BJ (cell line): ENCODE results near the gene PCDHA6. TPM values are rescaled to one million over a fixed set of nuclear protein-coding genes. Genes with fewer than 3 reads are reported as not detected.
"Not testable (repeated sequence)": the region's sequence is repeated elsewhere in the genome, so short reads cannot be mapped to it uniquely, and the experiment has no call there.

Source experiments
- CTCF ChIA-PET: fragments of 350-600 bp; formaldehyde crosslinking; extraction: SDS; loops from one replicate; lab custom pipeline; 2021; ENCODE audit warnings: antibody characterized with exemption, inconsistent platforms; lab: Yijun Ruan, JAX
- POLR2A ChIA-PET: fragments of 300-600 bp; sonication (Branson Sonifier 250); formaldehyde crosslinking; extraction: SDS; loops from one replicate; lab custom pipeline; 2021; ENCODE audit warnings: antibody characterized with exemption; lab: Charles Lee
- DNase-seq: peaks from one replicate; pipeline ENCODE4 v3.0.0-alpha.2; 2011; ENCODE audit warnings: low read depth
- H3K27me3 ChIP-seq: 2 replicates; pipeline ENCODE4 v1.6.0; 2011; ENCODE audit warnings: low read length; ENCODE audit not compliant: control insufficient read depth, insufficient read depth
- H3K36me3 ChIP-seq: 2 replicates; pipeline ENCODE4 v1.5.1; 2011; ENCODE audit warnings: low read length; ENCODE audit not compliant: control insufficient read depth, insufficient read depth
- H3K4me3 ChIP-seq: 2 replicates; pipeline ENCODE4 v1.5.1; 2011; ENCODE audit warnings: low read depth, mild to moderate bottlenecking, control low read depth, low read length
- polyA plus RNA-seq: library from polyadenylated mRNA; depleted of rRNA; stranded (reverse); fragments of >200 nt; gene quantifications from 2 replicates; pipeline ENCODE4 v1.2.3, GENCODE V29; 2011
- TF ChIP-seq, protein P1 (sequence below): IDR thresholded peaks from 2 replicates; pipeline ENCODE4 v1.5.1; 2011; ENCODE audit warnings: low read depth, mild to moderate bottlenecking, control low read depth, inconsistent platforms, low read length, moderate library complexity; ENCODE audit not compliant: insufficient read depth

Gene PCDHA6
- polyA plus RNA-seq, 1 experiment: 0.02 TPM

DNA sequence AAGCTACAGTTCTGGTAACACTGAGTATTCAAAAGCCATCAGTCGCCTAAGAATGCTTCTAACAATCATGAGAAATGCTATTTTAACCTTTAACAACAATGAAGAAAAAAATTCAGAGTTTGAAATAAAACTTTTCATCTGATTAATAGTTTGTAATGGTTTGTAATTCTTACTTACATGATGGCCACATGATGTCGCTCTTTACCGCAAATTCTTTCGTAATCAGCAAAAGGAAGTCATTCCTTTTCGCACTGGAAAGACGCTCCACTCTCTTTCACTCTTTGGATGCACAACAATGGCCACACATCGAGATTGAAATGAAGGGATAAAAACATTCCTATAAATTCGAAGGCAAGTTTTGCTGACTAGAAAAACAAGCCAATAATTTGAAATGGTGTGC lies 6.2 kb downstream of the PCDHA6 start, which contains the start of gene PCDHA7:
PCDHA7 (plus strand) TSS at position 277 of the 400 bp plus-strand sequence; CDS start at position 392, 115 bp downstream.
- Histone ChIP-seq H3K4me3 (peak within 1 kb of the TSS; percentile 27), H3K27me3 (no peaks in the 10 kb centered on the region), H3K36me3 (no peaks in the 10 kb centered on the region)
- no peak for DNase-seq
- ChIA-PET POLR2A (no interaction called here), CTCF (no interaction called here)
- TF ChIP-seq, protein P1, sequence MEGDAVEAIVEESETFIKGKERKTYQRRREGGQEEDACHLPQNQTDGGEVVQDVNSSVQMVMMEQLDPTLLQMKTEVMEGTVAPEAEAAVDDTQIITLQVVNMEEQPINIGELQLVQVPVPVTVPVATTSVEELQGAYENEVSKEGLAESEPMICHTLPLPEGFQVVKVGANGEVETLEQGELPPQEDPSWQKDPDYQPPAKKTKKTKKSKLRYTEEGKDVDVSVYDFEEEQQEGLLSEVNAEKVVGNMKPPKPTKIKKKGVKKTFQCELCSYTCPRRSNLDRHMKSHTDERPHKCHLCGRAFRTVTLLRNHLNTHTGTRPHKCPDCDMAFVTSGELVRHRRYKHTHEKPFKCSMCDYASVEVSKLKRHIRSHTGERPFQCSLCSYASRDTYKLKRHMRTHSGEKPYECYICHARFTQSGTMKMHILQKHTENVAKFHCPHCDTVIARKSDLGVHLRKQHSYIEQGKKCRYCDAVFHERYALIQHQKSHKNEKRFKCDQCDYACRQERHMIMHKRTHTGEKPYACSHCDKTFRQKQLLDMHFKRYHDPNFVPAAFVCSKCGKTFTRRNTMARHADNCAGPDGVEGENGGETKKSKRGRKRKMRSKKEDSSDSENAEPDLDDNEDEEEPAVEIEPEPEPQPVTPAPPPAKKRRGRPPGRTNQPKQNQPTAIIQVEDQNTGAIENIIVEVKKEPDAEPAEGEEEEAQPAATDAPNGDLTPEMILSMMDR: no peak

GRCh38 chr5:140834439-140835008 lies 6.8 kb downstream of the PCDHA6 start:
- H3K4me3 ChIP-seq: peak overlapping the region; percentile 27
- POLR2A ChIA-PET, CTCF ChIA-PET, DNase-seq, H3K36me3 ChIP-seq, H3K27me3 ChIP-seq: not testable (repeated sequence)

- TF ChIP-seq, protein P1: no peak
- no peak overlapping the region for H3K4me3 ChIP-seq
- ChIA-PET POLR2A (no interaction called here), CTCF (interaction anchor here (1.0 kb wide), 1 partner anchor 14 kb away, joined by 3 read pairs; the partner anchor contains the start of gene PCDHA5)
- H3K36me3 ChIP-seq: no peaks in the 10 kb centered on the region
- no peak for DNase-seq
- no peaks in the 10 kb centered on the region for H3K27me3 ChIP-seq
These were observed 8.1 kb downstream of the PCDHA6 start for GRCh38 chr5:140835622-140836510.

DNA sequence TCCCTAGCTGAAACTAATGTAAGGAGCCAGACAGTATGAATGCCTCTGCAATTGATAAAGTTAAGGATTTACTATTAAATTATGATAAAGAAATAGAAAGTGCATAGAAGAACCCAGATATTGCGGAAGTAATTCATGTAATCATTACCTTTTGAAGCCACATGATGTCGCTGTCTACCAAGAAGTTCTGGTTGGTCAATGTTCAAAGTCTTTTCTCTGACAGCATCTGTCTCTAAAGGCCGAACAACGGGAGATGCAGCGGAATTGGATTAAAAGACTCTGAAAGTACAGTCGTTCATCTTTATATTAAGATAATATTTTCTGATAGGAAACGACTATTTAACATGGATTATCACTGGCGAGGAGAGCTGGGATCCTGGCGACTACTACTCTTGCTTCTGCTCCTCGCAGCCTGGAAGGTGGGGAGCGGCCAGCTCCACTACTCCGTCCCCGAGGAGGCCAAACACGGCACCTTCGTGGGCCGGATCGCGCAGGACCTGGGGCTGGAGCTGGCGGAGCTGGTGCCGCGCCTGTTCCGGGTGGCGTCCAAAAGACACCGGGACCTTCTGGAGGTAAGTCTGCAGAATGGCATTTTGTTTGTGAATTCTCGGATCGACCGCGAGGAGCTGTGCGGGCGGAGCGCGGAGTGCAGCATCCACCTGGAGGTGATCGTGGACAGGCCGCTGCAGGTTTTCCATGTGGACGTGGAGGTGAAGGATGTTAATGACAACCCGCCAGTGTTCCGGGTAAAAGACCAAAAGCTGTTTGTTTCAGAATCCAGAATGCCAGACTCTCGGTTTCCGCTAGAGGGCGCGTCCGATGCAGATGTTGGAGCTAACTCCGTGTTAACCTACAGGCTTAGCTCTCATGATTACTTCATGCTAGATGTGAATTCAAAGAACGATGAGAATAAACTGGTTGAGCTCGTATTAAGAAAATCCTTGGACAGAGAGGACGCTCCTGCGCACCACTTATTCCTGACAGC lies 13.5 kb downstream of the PCDHA6 start, which contains the start of gene PCDHA8:
PCDHA8 (plus strand) TSS at position 210 of the 985 bp plus-strand sequence; CDS start at position 345, 135 bp downstream.
- TF ChIP-seq, protein P1: no peak
- Histone ChIP-seq H3K4me3 (no peak within 1 kb of the TSS), H3K27me3 (no peaks in the 10 kb centered on the region), H3K36me3 (no peaks in the 10 kb centered on the region)
- ChIA-PET POLR2A (no interaction called here), CTCF (interaction anchor here (0.9 kb wide), 1 partner anchor 15 kb away, joined by 3 read pairs; no protein-coding TSS in a partner anchor)
- DNase-seq: no peak
